ENCODE results near the gene BRIP1. TPM values are rescaled to one million over a fixed set of nuclear protein-coding genes. Genes with fewer than 3 reads are reported as not detected.

The BRIP1 gene
- total RNA-seq (2022) (3.4 and 4.7 TPM in 2 replicates), Bru-seq, nascent RNA (percentile 48 among the genes with signal in this experiment), BruChase-seq, experiment 1, labeled RNA remaining after a 6-hour chase (percentile 52 among the genes with signal in this experiment), BruChase-seq, experiment 2, labeled RNA remaining after a 2-hour chase (percentile 49 among the genes with signal in this experiment)
- long read RNA-seq, full-length matches to known transcripts, result 1 of 7 reads
- long read RNA-seq, partial matches to known transcripts, result 2 of 7 reads
- long read RNA-seq, other reads (novel, unspliced or antisense), result 4 of 7 reads

DNA sequence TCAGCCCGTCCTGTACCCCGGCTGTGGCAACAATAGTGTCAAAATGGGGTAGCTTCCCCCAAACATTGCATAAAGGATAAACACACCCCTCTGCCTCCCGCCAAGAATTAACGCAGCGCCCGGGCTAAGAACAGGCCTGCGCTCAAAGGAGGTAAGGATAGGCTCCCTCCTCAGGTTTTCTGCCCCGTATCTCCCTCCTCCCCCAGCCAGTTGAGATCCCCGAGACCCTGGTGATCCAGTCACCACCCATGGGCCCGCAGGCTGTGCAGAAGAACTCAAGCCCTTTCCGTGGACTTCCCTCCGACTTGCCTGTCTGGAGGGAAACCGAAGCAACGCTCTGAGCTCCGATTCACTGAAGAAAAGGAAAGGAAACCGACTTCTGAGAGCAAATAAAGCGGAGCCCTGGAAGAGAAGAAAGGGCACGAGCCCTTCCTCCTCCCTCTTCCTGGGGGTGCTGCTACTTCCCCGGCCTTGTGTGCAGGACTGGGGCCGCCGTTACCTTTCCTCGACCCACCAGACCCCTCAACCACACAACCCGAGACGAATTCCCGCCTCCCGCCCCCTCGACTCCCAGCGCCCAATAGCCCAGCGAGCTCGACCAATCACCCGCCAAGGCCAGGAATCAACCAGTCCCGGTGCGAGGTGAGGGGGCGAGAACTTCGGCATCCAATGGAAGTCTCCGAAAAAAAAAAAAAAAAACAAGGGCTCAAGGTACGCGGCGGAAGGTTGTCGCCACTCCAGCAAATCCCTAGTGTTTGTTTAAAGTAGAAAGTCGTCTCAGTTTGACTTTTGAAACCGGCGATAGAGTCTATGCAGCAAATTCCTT is at the start of gene BRIP1:
TSS of gene BRIP1 (minus strand) at position 554 of the 826 bp plus-strand sequence. CDS start 1,989 bp downstream, outside the sequence.
- no TSS peak for BruUV-seq (replicated peaks)
- TF ChIP-seq CTCF (IDR thresholded peaks at IDR 0.05; ENCODE audit: unreplicated experiment), result no peak
- Mint-ChIP-seq H3K27me3 (ENCODE audit: insufficient read depth, unreplicated experiment) (no peaks in the 10 kb centered on the region), H3K36me3 (ENCODE audit: insufficient read depth, unreplicated experiment) (peaks cover 21% of the 10 kb centered on the region), H3K27ac (ENCODE audit: low read depth, unreplicated experiment) (peak within 1 kb of the TSS; percentile 94), H3K4me1 (ENCODE audit: insufficient read depth, unreplicated experiment) (peaks cover 27% of the 10 kb centered on the region), H3K9me3 (ENCODE audit: unreplicated experiment) (no peaks in the 10 kb centered on the region), H3K4me3 (ENCODE audit: unreplicated experiment) (peak within 1 kb of the TSS; percentile 90)
- DNase-seq (ENCODE audit: unreplicated experiment), result peak; percentile 97
- intact Hi-C loops (cut with micrococcal nuclease), result loop anchor here (2.0 to 10.0 kb wide), 3 partner anchors 204 to 316 kb away; no protein-coding TSS in a partner anchor
- POLR2A ChIA-PET, result interaction anchor here (0.7 to 1.8 kb wide), 23 partner anchors 10 to 1139 kb away, joined by 3 to 7 read pairs (median 4); partner anchors contain the start of gene MED13
- CTCF ChIA-PET, result interaction anchor here (0.6 to 1.4 kb wide), 5 partner anchors 9 to 696 kb away, joined by 3 to 4 read pairs (median 3); no protein-coding TSS in a partner anchor

DNA sequence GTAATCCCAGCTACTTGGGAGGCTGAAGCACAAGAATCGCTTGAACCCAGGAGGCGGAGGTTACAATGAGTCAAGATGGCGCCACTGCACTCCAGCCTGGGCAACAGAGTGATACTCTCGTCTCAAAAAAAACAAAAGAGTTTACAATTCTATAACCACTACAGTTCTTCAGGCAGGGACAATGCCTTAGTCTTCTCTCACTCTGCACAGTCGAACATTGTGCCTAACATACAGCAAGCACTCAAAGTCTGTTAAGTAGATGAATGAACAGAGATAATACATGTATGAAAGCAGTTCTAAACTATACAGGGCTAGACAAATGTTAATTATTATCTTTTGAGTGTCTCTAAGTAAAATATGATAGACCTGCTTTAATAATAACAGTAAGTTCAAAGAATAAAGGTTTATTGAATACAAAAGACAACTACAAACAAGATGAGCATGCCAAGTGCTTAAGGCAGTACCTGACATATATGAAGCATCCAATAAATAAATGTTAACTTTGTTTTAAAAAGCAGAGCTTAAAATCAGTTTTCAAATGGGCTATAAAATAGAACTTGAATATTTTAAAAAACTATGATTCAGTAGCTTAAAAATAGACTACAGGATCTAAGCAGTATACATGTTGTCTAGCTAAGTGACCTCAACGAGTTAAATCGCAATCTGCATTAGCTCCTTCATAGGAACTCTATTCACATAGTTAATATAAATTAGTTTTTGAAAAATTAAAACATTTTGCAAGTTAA is 45.1 kb upstream of the BRIP1 start:
- no peak overlapping the region for H3K4me3 Mint-ChIP-seq (ENCODE audit: unreplicated experiment)
- no peaks in the 10 kb centered on the region for H3K27me3 Mint-ChIP-seq (ENCODE audit: insufficient read depth, unreplicated experiment)
- no peak for TF ChIP-seq CTCF (IDR thresholded peaks at IDR 0.05; ENCODE audit: unreplicated experiment)
- no peaks in the 10 kb centered on the region for H3K9me3 Mint-ChIP-seq (ENCODE audit: unreplicated experiment)
- no peaks in the 10 kb centered on the region for H3K4me1 Mint-ChIP-seq (ENCODE audit: insufficient read depth, unreplicated experiment)
- ChIA-PET POLR2A (no interaction called here), CTCF (interaction anchor here (0.6 kb wide), 1 partner anchor 155 kb away, joined by 3 read pairs; no protein-coding TSS in a partner anchor)
- no peak overlapping the region for H3K27ac Mint-ChIP-seq (ENCODE audit: low read depth, unreplicated experiment)
- intact Hi-C loops (cut with micrococcal nuclease), result no loop called here
- no TSS peak for BruUV-seq (replicated peaks)
- peaks cover 79% of the 10 kb centered on the region for H3K36me3 Mint-ChIP-seq (ENCODE audit: insufficient read depth, unreplicated experiment)
- DNase-seq (ENCODE audit: unreplicated experiment), result no peak

- H3K9me3 Mint-ChIP-seq (ENCODE audit: unreplicated experiment), result no peaks in the 10 kb centered on the region
- no peak overlapping the region for H3K27ac Mint-ChIP-seq (ENCODE audit: low read depth, unreplicated experiment)
- no peaks in the 10 kb centered on the region for H3K27me3 Mint-ChIP-seq (ENCODE audit: insufficient read depth, unreplicated experiment)
- H3K4me3 Mint-ChIP-seq (ENCODE audit: unreplicated experiment), result no peak overlapping the region
- no peak for DNase-seq (ENCODE audit: unreplicated experiment)
- H3K4me1 Mint-ChIP-seq (ENCODE audit: insufficient read depth, unreplicated experiment), result no peaks in the 10 kb centered on the region
- no peak for TF ChIP-seq CTCF (IDR thresholded peaks at IDR 0.05; ENCODE audit: unreplicated experiment)
- BruUV-seq (replicated peaks), result no TSS peak
- ChIA-PET POLR2A (interaction anchor here (0.9 to 1.3 kb wide), 2 partner anchors 20 to 44 kb away, joined by 3 read pairs; partner anchors contain the start of genes BRIP1 and INTS2), CTCF (no interaction called here)
- intact Hi-C loops (cut with micrococcal nuclease), result no loop called here
- H3K36me3 Mint-ChIP-seq (ENCODE audit: insufficient read depth, unreplicated experiment), result peaks cover 83% of the 10 kb centered on the region
These were observed 44.0 kb upstream of the BRIP1 start for GRCh38 chr17:61907361-61907760.
